ENCODE data around the gene NBR1. TPM values are rescaled to one million over a fixed set of nuclear protein-coding genes. Genes with fewer than 3 reads are reported as not detected.
A peak's percentile ranks its signal among the peaks of the same experiment; 100 is the strongest.

Gene NBR1
- total and polyA plus RNA-seq, 2 of the 8 experiments (the other 6 are each of a cell fraction or from before 2014, with no cell fraction given): 13.5 to 36.0 TPM

- peak overlapping the region; percentile 78 for H3K27ac ChIP-seq (ENCODE audit: low read depth, low read length)
- no peak overlapping the region for H2BK5ac ChIP-seq (ENCODE audit: low read depth, low read length)
- peaks cover 0 to 6% (median 2%) of the 10 kb centered on the region in 4 experiments; a peak in 4 of 7 replicates for H3K4me1 ChIP-seq (replicated peaks in 1 of 4; ENCODE audit: control insufficient read depth in 3 of 4, insufficient read depth in 4 of 4, low read length in 3 of 4)
- H3K27me3 ChIP-seq (replicated peaks in 1 of 4; ENCODE audit: control insufficient read depth in 3 of 4, extremely low read depth in 1 of 4, insufficient read depth in 3 of 4, low read length in 3 of 4): no peaks in the 10 kb centered on the region
- H3K23me2 ChIP-seq (ENCODE audit: low read depth, low read length): peaks cover 13% of the 10 kb centered on the region
- peak overlapping the region; percentile 73 to 90 (median 82) for H3K4me3 ChIP-seq (ENCODE audit: extremely low read depth in 1 of 4, insufficient read depth in 2 of 4, low read depth in 3 of 4, low read length in 4 of 4)
- peak overlapping the region; percentile 59 to 84 (median 66); a peak in 6 of 7 replicates for H3K9ac ChIP-seq (replicated peaks in 1 of 4; ENCODE audit: extremely low read depth in 1 of 4, low read depth in 3 of 4, low read length in 3 of 4)
- no peak overlapping the region for H3K4ac ChIP-seq (replicated peaks; ENCODE audit: insufficient read length, low read depth, low read length)
- no peak for FAIRE-seq
- CTCF ChIA-PET (ENCODE audit: partially characterized antibody): interaction anchor here (0.6 to 1.4 kb wide), 13 partner anchors 10 to 502 kb away, joined by 3 to 4 read pairs (median 3); partner anchors contain the start of genes DHX8 and RPL27
- peak overlapping the region; percentile 38 for H2AFZ ChIP-seq (ENCODE audit: low read length)
- no peak overlapping the region for H3K14ac ChIP-seq (ENCODE audit: insufficient read length)
- peaks cover 0 to 24% of the 10 kb centered on the region in 2 experiments; a peak in 2 of 4 replicates for H3K79me2 ChIP-seq (ENCODE audit: control insufficient read depth in 1 of 2, insufficient read depth in 2 of 2, low read length in 2 of 2)
- H4K8ac ChIP-seq (ENCODE audit: extremely low read depth, insufficient read depth, low read length): no peak overlapping the region
- H3K18ac ChIP-seq (ENCODE audit: extremely low read depth, low read length): no peak overlapping the region
- H3K36me3 ChIP-seq (ENCODE audit: control insufficient read depth in 2 of 4, insufficient read depth in 4 of 4, low read length in 3 of 4): peaks cover 0 to 4% (median 2%) of the 10 kb centered on the region in 4 experiments; a peak in 2 of 8 replicates
- no peak overlapping the region for H2BK120ac ChIP-seq (replicated peaks; ENCODE audit: low read depth, low read length)
- POLR2A ChIA-PET (ENCODE audit: partially characterized antibody): interaction anchor here (0.6 to 2.6 kb wide), 9 partner anchors 22 to 173 kb away, joined by 3 to 23 read pairs (median 4); partner anchors contain the start of genes BRCA1, RPL27 and TMEM106A
- H3K23ac ChIP-seq (ENCODE audit: insufficient read length): no peak overlapping the region
- H2BK12ac ChIP-seq (ENCODE audit: low read depth, low read length): no peak overlapping the region; the same call in 1 of the 2 replicates
- no peaks in the 10 kb centered on the region; the same call in 1 of the 2 replicates for H3K79me1 ChIP-seq (ENCODE audit: low read depth, low read length)
- H3K4me2 ChIP-seq (ENCODE audit: insufficient read depth in 1 of 2, low read depth in 2 of 2, low read length in 2 of 2): peak overlapping the region; percentile 90 to 92
- H4K20me1 ChIP-seq (replicated peaks in 1 of 2; ENCODE audit: control insufficient read depth in 1 of 2, insufficient read depth in 2 of 2, low read length in 2 of 2): no peaks in the 10 kb centered on the region
- DNase-seq (ENCODE audit: low read depth in 1 of 2, low spot score in 2 of 2): no peak
- H2AK5ac ChIP-seq (ENCODE audit: low read depth, low read length): no peak overlapping the region
- H4K5ac ChIP-seq (ENCODE audit: insufficient read length, low read depth, low read length): no peak overlapping the region
- H3K56ac ChIP-seq (replicated peaks; ENCODE audit: insufficient read length, low read depth, low read length): no peak overlapping the region
- H4K91ac ChIP-seq (replicated peaks; ENCODE audit: insufficient read length, low read length): no peak overlapping the region
- no peak overlapping the region for H2BK15ac ChIP-seq (ENCODE audit: low read length)
- H2BK20ac ChIP-seq (ENCODE audit: low read length): no peak overlapping the region
- H3K9me3 ChIP-seq (ENCODE audit: insufficient read depth in 2 of 2, low read depth in 1 of 2, low read length in 1 of 2): no peaks in the 10 kb centered on the region
- 63% methylated on average over 12 of the region's 12 CpGs; no CpG with 5 or more reads in 1 of the 2 experiments for WGBS, 2 experiments (ENCODE audit: extremely low coverage in 1 of 2, insufficient coverage in 1 of 2, insufficient read length in 1 of 2, insufficient replicate concordance in 2 of 2, low coverage in 1 of 2, low lambda C conversion rate in 2 of 2, missing lambda C conversion rate in 1 of 2)
- TF ChIP-seq RAD21 (IDR thresholded peaks at IDR 0.05 in 1 of 2, conservative IDR thresholded peaks at IDR 0.05 in 1 of 2; ENCODE audit: low read depth in 2 of 2, low read length in 2 of 2) (peak in 1 of 2 experiments; percentile 10; a peak in 1 of 4 replicates), SIN3A (conservative IDR thresholded peaks at IDR 0.05 in 1 of 2, IDR thresholded peaks at IDR 0.05 in 1 of 2; ENCODE audit: low read depth in 1 of 2, low read length in 2 of 2) (no peak), E2F6 (IDR thresholded peaks at IDR 0.05) (no peak), JUN (IDR thresholded peaks at IDR 0.05; ENCODE audit: low read depth, low read length) (no peak), SIX5 (IDR thresholded peaks at IDR 0.05; ENCODE audit: low read depth, low read length) (no peak), KDM5A (IDR thresholded peaks at IDR 0.05; ENCODE audit: low read length) (no peak), SRF (IDR thresholded peaks at IDR 0.05; ENCODE audit: low read depth, low read length) (no peak)
These were observed 823 bp downstream of the NBR1 start for GRCh38 chr17:43171586-43172487.
